SU-DHL-6 (cell line): ENCODE measurements around the gene VAT1L.

Source experiments
- EZH2phosphoT487 ChIP-seq: fragments of 200-600 bp; sonication (generic), shearing (Covaris generic); conservative IDR thresholded peaks from 2 replicates; pipeline ENCODE4 v1.6.1; 2018; ENCODE audit warnings: mild to moderate bottlenecking, antibody characterized with exemption, low read length, moderate library complexity, mixed read lengths
- TF ChIP-seq, protein P1 (sequence below): fragments of 200-600 bp; sonication (generic); IDR thresholded peaks from one replicate; pipeline ENCODE4 v1.5.1; 2017; ENCODE audit warnings: antibody characterized with exemption, mild to moderate bottlenecking, low read length, moderate library complexity; ENCODE audit not compliant: insufficient read depth, poor library complexity, severe bottlenecking

DNA sequence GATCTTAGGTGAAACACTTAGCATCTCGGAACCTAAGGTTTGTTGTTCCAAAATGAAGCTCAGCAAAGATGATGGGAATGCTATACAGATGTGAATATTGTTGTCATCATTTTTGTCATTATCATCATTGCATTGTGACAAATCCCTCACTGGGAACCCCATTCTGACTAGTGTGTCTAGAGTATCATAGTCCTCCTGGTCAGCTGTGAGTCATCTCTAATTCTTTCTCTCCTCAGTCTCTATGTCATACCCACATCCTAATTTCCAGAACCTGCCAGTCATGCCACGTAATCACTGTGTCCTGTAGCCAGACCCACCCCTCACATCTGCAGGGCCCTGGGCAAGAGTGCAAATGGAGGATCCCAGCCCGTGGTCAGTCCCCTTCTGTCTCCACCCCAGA lies 173.4 kb downstream of the VAT1L start:
- TF ChIP-seq, protein P1, sequence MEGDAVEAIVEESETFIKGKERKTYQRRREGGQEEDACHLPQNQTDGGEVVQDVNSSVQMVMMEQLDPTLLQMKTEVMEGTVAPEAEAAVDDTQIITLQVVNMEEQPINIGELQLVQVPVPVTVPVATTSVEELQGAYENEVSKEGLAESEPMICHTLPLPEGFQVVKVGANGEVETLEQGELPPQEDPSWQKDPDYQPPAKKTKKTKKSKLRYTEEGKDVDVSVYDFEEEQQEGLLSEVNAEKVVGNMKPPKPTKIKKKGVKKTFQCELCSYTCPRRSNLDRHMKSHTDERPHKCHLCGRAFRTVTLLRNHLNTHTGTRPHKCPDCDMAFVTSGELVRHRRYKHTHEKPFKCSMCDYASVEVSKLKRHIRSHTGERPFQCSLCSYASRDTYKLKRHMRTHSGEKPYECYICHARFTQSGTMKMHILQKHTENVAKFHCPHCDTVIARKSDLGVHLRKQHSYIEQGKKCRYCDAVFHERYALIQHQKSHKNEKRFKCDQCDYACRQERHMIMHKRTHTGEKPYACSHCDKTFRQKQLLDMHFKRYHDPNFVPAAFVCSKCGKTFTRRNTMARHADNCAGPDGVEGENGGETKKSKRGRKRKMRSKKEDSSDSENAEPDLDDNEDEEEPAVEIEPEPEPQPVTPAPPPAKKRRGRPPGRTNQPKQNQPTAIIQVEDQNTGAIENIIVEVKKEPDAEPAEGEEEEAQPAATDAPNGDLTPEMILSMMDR: no peak
- TF ChIP-seq EZH2phosphoT487: no peak
